Measurements from ENCODE around the gene FRYL.
A peak's percentile ranks its signal among the peaks of the same experiment; 100 is the strongest.
"Not testable (repeated sequence)": the region's sequence is repeated elsewhere in the genome, so short reads cannot be mapped to it uniquely, and the experiment has no call there.

The FRYL gene

GRCh38 chr4:48470570-48470969 lies 309.5 kb downstream of the FRYL start:
- no peak for TF ChIP-seq POLR2AphosphoS5 (IDR thresholded peaks at IDR 0.05; ENCODE audit: borderline replicate concordance, low read depth, low read length)
- no peak for TF ChIP-seq FOXP2 (optimal IDR thresholded peaks at IDR 0.05; ENCODE audit: control extremely low read depth, extremely low read length, insufficient read depth)
- TF ChIP-seq EZH2 (IDR thresholded peaks at IDR 0.05): no peak
- no peaks in the 10 kb centered on the region for H3K36me3 ChIP-seq (ENCODE audit: insufficient read depth, low read length)
- no peak for DNase-seq (ENCODE audit: low read depth, low spot score)
- H3K4me3 ChIP-seq: no peak overlapping the region
- H3K27ac ChIP-seq: no peak overlapping the region
- no peak overlapping the region for H3K9ac ChIP-seq (ENCODE audit: insufficient read length)
- no peaks in the 10 kb centered on the region for H3K9me3 ChIP-seq (ENCODE audit: low read depth, low read length)

DNA sequence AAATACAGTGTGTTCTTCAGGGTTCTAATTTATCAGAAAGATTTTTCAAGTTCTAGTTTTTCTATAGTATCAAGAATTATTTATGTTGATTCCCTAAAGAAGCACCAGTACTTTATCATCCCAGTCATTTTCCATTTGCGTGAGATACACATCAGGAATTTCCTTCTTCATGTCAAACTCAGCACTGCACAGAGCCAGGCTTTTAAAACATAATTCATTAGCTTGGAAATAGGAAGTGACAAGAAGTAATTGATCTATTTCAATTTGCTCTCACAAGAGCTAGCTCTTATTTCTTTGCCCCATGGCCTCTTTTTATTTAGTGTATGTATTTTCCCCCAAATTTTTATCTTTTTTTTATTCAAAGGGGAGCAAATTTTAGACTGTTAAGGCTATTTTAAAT lies 309.9 kb downstream of the FRYL start:
- H3K36me3 ChIP-seq (ENCODE audit: insufficient read depth, low read length): no peaks in the 10 kb centered on the region
- DNase-seq (ENCODE audit: low read depth, low spot score): no peak
- H3K27ac ChIP-seq: no peak overlapping the region
- no peak for TF ChIP-seq EZH2 (IDR thresholded peaks at IDR 0.05)
- no peak for TF ChIP-seq POLR2AphosphoS5 (IDR thresholded peaks at IDR 0.05; ENCODE audit: borderline replicate concordance, low read depth, low read length)
- no peak for TF ChIP-seq FOXP2 (optimal IDR thresholded peaks at IDR 0.05; ENCODE audit: control extremely low read depth, extremely low read length, insufficient read depth)
- H3K4me3 ChIP-seq: no peak overlapping the region
- H3K9ac ChIP-seq (ENCODE audit: insufficient read length): no peak overlapping the region
- H3K9me3 ChIP-seq (ENCODE audit: low read depth, low read length): no peaks in the 10 kb centered on the region

DNA sequence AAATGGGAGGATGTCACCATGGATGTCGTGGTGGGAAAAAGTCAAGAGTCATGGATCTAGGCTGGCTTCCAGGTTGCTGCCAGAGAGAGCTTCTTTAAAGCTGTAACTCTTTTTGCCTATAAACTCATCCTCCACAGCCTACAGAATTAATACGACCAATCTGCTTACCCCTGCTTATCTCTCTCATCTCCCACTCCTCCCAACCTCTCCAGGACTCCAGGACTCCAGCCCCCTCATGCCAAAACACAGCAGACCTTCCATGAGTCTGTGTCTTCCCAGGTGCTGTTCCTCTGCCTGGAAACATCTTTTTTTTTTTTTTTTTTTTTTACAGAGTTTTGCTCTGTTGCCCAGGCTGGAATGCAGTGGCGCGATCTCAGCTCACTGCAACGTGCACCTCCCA lies 312.2 kb downstream of the FRYL start:
- Histone ChIP-seq H3K27ac (no peak overlapping the region), H3K9me3 (ENCODE audit: low read depth, low read length) (no peaks in the 10 kb centered on the region), H3K4me3 (no peak overlapping the region), H3K9ac (ENCODE audit: insufficient read length) (no peak overlapping the region), H3K36me3 (ENCODE audit: insufficient read depth, low read length) (no peaks in the 10 kb centered on the region)
- TF ChIP-seq EZH2 (IDR thresholded peaks at IDR 0.05) (no peak), FOXP2 (optimal IDR thresholded peaks at IDR 0.05; ENCODE audit: control extremely low read depth, extremely low read length, insufficient read depth) (no peak), POLR2AphosphoS5 (IDR thresholded peaks at IDR 0.05; ENCODE audit: borderline replicate concordance, low read depth, low read length) (no peak)
- no peak for DNase-seq (ENCODE audit: low read depth, low spot score)

DNA sequence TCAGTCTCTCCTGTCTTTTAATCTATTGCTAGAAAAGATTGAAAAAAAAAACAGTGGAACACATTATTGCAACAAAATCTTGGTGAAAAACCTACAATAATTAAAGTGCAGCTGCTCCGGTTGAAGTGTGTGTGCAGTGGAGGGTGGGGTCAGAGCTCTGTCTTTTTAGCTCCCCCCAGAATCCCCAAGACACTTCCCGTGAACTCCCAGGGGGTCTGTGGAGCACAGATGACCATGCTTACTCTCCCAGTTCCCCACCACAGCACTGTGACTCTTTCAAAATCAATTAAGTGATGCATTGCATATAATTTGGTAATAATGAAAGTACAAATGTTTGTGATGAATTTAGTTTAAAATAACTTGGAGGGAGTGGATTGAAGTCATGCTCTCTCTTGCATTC lies 312.6 kb downstream of the FRYL start:
- DNase-seq (ENCODE audit: low read depth, low spot score): no peak
- no peaks in the 10 kb centered on the region for H3K9me3 ChIP-seq (ENCODE audit: low read depth, low read length)
- no peaks in the 10 kb centered on the region for H3K36me3 ChIP-seq (ENCODE audit: insufficient read depth, low read length)
- H3K9ac ChIP-seq (ENCODE audit: insufficient read length): no peak overlapping the region
- no peak overlapping the region for H3K4me3 ChIP-seq
- H3K27ac ChIP-seq: no peak overlapping the region
- TF ChIP-seq POLR2AphosphoS5 (IDR thresholded peaks at IDR 0.05; ENCODE audit: borderline replicate concordance, low read depth, low read length) (no peak), FOXP2 (optimal IDR thresholded peaks at IDR 0.05; ENCODE audit: control extremely low read depth, extremely low read length, insufficient read depth) (no peak), EZH2 (IDR thresholded peaks at IDR 0.05) (no peak)

DNA sequence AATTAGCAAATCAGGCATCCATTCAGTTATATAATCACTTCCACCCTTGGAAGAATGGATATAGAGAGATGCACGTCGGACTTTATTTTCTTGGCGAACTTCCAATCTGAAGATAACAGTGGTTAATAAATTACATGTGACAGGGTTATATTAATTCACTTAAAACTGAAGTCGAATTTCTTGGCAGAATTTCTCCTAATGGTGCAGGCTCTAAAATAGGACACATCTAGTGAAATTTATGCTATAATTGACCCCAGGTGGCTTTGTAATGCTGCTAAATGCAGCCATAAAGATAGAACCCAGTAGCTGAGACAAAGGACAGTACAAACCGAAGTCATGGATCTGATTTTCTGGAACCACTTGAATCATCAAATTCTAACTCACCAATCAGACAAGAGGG lies 317.7 kb downstream of the FRYL start:
- H3K9ac ChIP-seq (ENCODE audit: insufficient read length): no peak overlapping the region
- TF ChIP-seq FOXP2 (optimal IDR thresholded peaks at IDR 0.05; ENCODE audit: control extremely low read depth, extremely low read length, insufficient read depth) (no peak), POLR2AphosphoS5 (IDR thresholded peaks at IDR 0.05; ENCODE audit: borderline replicate concordance, low read depth, low read length) (no peak), EZH2 (IDR thresholded peaks at IDR 0.05) (no peak)
- no peaks in the 10 kb centered on the region for H3K9me3 ChIP-seq (ENCODE audit: low read depth, low read length)
- H3K4me3 ChIP-seq: peak overlapping the region; percentile 10; the same call in 1 of the 2 replicates
- peak overlapping the region; percentile 34; the same call in 1 of the 2 replicates for H3K27ac ChIP-seq
- DNase-seq (ENCODE audit: low read depth, low spot score): peak; percentile 18
- no peaks in the 10 kb centered on the region for H3K36me3 ChIP-seq (ENCODE audit: insufficient read depth, low read length)

DNA sequence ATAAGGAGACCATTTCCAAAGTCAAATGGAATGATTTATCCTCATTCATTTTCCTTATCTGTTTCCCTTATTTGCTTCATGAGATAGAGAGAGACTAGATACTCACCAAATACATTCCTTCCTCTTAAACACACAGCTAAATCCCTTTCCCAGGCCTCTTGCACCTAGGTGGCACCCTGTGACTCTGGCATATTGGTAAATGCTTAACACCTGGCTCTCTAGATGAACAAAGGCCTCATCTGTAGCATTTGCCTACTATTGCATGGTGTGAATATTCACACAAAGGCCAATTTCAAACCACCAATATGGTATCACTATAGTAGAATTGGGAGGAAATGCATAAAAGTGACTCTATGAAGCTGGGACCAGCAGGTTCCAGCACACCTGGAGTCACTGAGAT lies 319.1 kb downstream of the FRYL start:
- Histone ChIP-seq H3K9me3 (ENCODE audit: low read depth, low read length) (no peaks in the 10 kb centered on the region), H3K9ac (ENCODE audit: insufficient read length) (no peak overlapping the region), H3K4me3 (no peak overlapping the region), H3K27ac (no peak overlapping the region), H3K36me3 (ENCODE audit: insufficient read depth, low read length) (no peaks in the 10 kb centered on the region)
- TF ChIP-seq EZH2 (IDR thresholded peaks at IDR 0.05) (no peak), FOXP2 (optimal IDR thresholded peaks at IDR 0.05; ENCODE audit: control extremely low read depth, extremely low read length, insufficient read depth) (no peak), POLR2AphosphoS5 (IDR thresholded peaks at IDR 0.05; ENCODE audit: borderline replicate concordance, low read depth, low read length) (no peak)
- DNase-seq (ENCODE audit: low read depth, low spot score): no peak

- Histone ChIP-seq H3K9me3 (ENCODE audit: low read depth, low read length) (no peaks in the 10 kb centered on the region), H3K4me3 (no peak overlapping the region), H3K9ac (ENCODE audit: insufficient read length) (no peak overlapping the region), H3K27ac (no peak overlapping the region), H3K36me3 (ENCODE audit: insufficient read depth, low read length) (no peaks in the 10 kb centered on the region)
- no peak for DNase-seq (ENCODE audit: low read depth, low spot score)
- TF ChIP-seq POLR2AphosphoS5 (IDR thresholded peaks at IDR 0.05; ENCODE audit: borderline replicate concordance, low read depth, low read length) (no peak), EZH2 (IDR thresholded peaks at IDR 0.05) (no peak), FOXP2 (optimal IDR thresholded peaks at IDR 0.05; ENCODE audit: control extremely low read depth, extremely low read length, insufficient read depth) (no peak)
These were observed 325.5 kb downstream of the FRYL start for GRCh38 chr4:48454591-48454990.

DNA sequence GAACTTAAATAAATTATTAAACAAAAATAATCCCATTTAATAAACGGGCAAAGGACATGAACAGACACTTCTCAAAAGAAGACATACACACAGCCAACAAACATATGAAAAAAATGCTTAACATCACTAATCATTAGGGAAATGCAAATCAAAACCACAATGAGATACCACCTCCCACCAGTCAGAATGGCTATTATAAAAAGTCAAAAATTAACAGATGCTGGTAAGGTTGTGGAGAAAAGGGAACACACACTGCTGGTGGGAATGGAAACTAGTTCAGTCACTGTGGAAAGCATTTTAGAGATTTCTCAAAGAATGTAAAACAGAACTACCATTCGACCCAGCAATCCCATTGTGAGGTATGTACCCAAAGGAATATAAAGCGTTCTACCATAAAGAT lies 328.4 kb downstream of the FRYL start:
- not testable (repeated sequence) for H3K36me3 ChIP-seq (ENCODE audit: insufficient read depth, low read length); H3K27ac ChIP-seq; DNase-seq (ENCODE audit: low read depth, low spot score); H3K4me3 ChIP-seq; H3K9ac ChIP-seq (ENCODE audit: insufficient read length); H3K9me3 ChIP-seq (ENCODE audit: low read depth, low read length)

- H3K4me3 ChIP-seq: no peak overlapping the region
- no peak overlapping the region for H3K27ac ChIP-seq
- H3K9me3 ChIP-seq (ENCODE audit: low read depth, low read length): no peaks in the 10 kb centered on the region
- H3K9ac ChIP-seq (ENCODE audit: insufficient read length): no peak overlapping the region
- DNase-seq (ENCODE audit: low read depth, low spot score): no peak
- TF ChIP-seq EZH2 (IDR thresholded peaks at IDR 0.05): no peak
- no peak for TF ChIP-seq FOXP2 (optimal IDR thresholded peaks at IDR 0.05; ENCODE audit: control extremely low read depth, extremely low read length, insufficient read depth)
- TF ChIP-seq POLR2AphosphoS5 (IDR thresholded peaks at IDR 0.05; ENCODE audit: borderline replicate concordance, low read depth, low read length): no peak
- no peaks in the 10 kb centered on the region for H3K36me3 ChIP-seq (ENCODE audit: insufficient read depth, low read length)
These were observed 329.3 kb downstream of the FRYL start for GRCh38 chr4:48450740-48451139.

All from SK-N-MC (cell line).